Sigmoid colon (tissue), 3 donors: ENCODE data around the gene BACE2.

ENCODE experiments used
- CTCF ChIP-seq, 4 experiments: fragments of 450-650 bp in 3 of 4; fragments of 200-600 bp in 1 of 4; IDR thresholded peaks; one replicate each; pipeline ENCODE4 v1.5.1; 2016 to 2019; ENCODE audit warnings: antibody characterized with exemption in 4 of 4, mild to moderate bottlenecking in 3 of 4, moderate library complexity in 2 of 4
- POLR2A ChIP-seq, 2 donors: fragments of 450-650 bp; IDR thresholded peaks; one replicate each; pipeline ENCODE4 v1.6.1; 2016; ENCODE audit warnings: antibody characterized with exemption in 2 of 2, mild to moderate bottlenecking in 2 of 2, moderate library complexity in 2 of 2

GRCh38 chr21:41139951-41140350 lies 28.0 kb upstream of the BACE2 start:
- TF ChIP-seq CTCF (IDR thresholded peaks at IDR 0.05) (no peak), POLR2A (IDR thresholded peaks at IDR 0.05) (no peak)
